ENCODE results near the gene SDK2. TPM values are rescaled to one million over a fixed set of nuclear protein-coding genes. Genes with fewer than 3 reads are reported as not detected.

Gene SDK2
- total RNA-seq, 1 donor = under 0.01 TPM

- H3K27ac ChIP-seq (ENCODE audit: low read depth, low read length) = no peak overlapping the region
- H3K79me2 ChIP-seq (ENCODE audit: insufficient read depth, low read length) = no peaks in the 10 kb centered on the region
- no peaks in the 10 kb centered on the region for H3K9me3 ChIP-seq (ENCODE audit: low read depth, low read length)
- peaks cover 2% of the 10 kb centered on the region for H3K27me3 ChIP-seq (ENCODE audit: insufficient read depth, low read length)
- H3K36me3 ChIP-seq (ENCODE audit: insufficient read depth, low read length) = no peaks in the 10 kb centered on the region
- H3K4me3 ChIP-seq (ENCODE audit: insufficient read depth, low read length) = no peak overlapping the region
- no peak overlapping the region for H2AFZ ChIP-seq (ENCODE audit: low read length)
- no peaks in the 10 kb centered on the region for H3K4me1 ChIP-seq (ENCODE audit: insufficient read depth, low read length)
- TF ChIP-seq CTCF (IDR thresholded peaks at IDR 0.05; ENCODE audit: extremely low read depth, low read depth, low read length) = no peak
- DNase-seq (ENCODE audit: insufficient read length, low spot score, missing footprints) = peak; percentile 82
- H4K20me1 ChIP-seq (ENCODE audit: insufficient read depth, low read length) = no peaks in the 10 kb centered on the region
- no peak overlapping the region for H3K4me2 ChIP-seq (ENCODE audit: insufficient read depth, low read length)
These were observed 295.1 kb downstream of the SDK2 start for GRCh38 chr17:73349138-73349537.

- Histone ChIP-seq H3K9me3 (ENCODE audit: low read depth, low read length) (no peaks in the 10 kb centered on the region), H3K36me3 (ENCODE audit: insufficient read depth, low read length) (no peaks in the 10 kb centered on the region), H3K4me2 (ENCODE audit: insufficient read depth, low read length) (no peak overlapping the region), H4K20me1 (ENCODE audit: insufficient read depth, low read length) (no peaks in the 10 kb centered on the region), H3K27ac (ENCODE audit: low read depth, low read length) (no peak overlapping the region), H3K27me3 (ENCODE audit: insufficient read depth, low read length) (peaks cover 2% of the 10 kb centered on the region), H2AFZ (ENCODE audit: low read length) (no peak overlapping the region), H3K4me1 (ENCODE audit: insufficient read depth, low read length) (no peaks in the 10 kb centered on the region), H3K4me3 (ENCODE audit: insufficient read depth, low read length) (no peak overlapping the region), H3K79me2 (ENCODE audit: insufficient read depth, low read length) (no peaks in the 10 kb centered on the region)
- TF ChIP-seq CTCF (IDR thresholded peaks at IDR 0.05; ENCODE audit: extremely low read depth, low read depth, low read length) = no peak
- peak; percentile 50 for DNase-seq (ENCODE audit: insufficient read length, low spot score, missing footprints)
These were observed 295.5 kb downstream of the SDK2 start for GRCh38 chr17:73348829-73349095.

- H3K4me1 ChIP-seq (ENCODE audit: insufficient read depth, low read length) = peaks cover 4% of the 10 kb centered on the region
- H3K4me2 ChIP-seq (ENCODE audit: insufficient read depth, low read length) = no peak overlapping the region
- H3K36me3 ChIP-seq (ENCODE audit: insufficient read depth, low read length) = no peaks in the 10 kb centered on the region
- H3K4me3 ChIP-seq (ENCODE audit: insufficient read depth, low read length) = no peak overlapping the region
- no peaks in the 10 kb centered on the region for H3K79me2 ChIP-seq (ENCODE audit: insufficient read depth, low read length)
- H3K27me3 ChIP-seq (ENCODE audit: insufficient read depth, low read length) = peaks cover 2% of the 10 kb centered on the region
- no peaks in the 10 kb centered on the region for H4K20me1 ChIP-seq (ENCODE audit: insufficient read depth, low read length)
- DNase-seq (ENCODE audit: insufficient read length, low spot score, missing footprints) = peak; percentile 64
- H3K9me3 ChIP-seq (ENCODE audit: low read depth, low read length) = no peaks in the 10 kb centered on the region
- no peak overlapping the region for H3K27ac ChIP-seq (ENCODE audit: low read depth, low read length)
- H2AFZ ChIP-seq (ENCODE audit: low read length) = peak overlapping the region; percentile 1
- no peak for TF ChIP-seq CTCF (IDR thresholded peaks at IDR 0.05; ENCODE audit: extremely low read depth, low read depth, low read length)
These were observed 296.0 kb downstream of the SDK2 start for GRCh38 chr17:73348018-73348828.

- Histone ChIP-seq H3K9me3 (ENCODE audit: low read depth, low read length) (no peaks in the 10 kb centered on the region), H3K27me3 (ENCODE audit: insufficient read depth, low read length) (peaks cover 2% of the 10 kb centered on the region), H3K4me2 (ENCODE audit: insufficient read depth, low read length) (no peak overlapping the region), H3K79me2 (ENCODE audit: insufficient read depth, low read length) (no peaks in the 10 kb centered on the region), H2AFZ (ENCODE audit: low read length) (peak overlapping the region; percentile 1), H3K4me1 (ENCODE audit: insufficient read depth, low read length) (peaks cover 13% of the 10 kb centered on the region), H3K36me3 (ENCODE audit: insufficient read depth, low read length) (no peaks in the 10 kb centered on the region), H3K27ac (ENCODE audit: low read depth, low read length) (no peak overlapping the region), H3K4me3 (ENCODE audit: insufficient read depth, low read length) (no peak overlapping the region), H4K20me1 (ENCODE audit: insufficient read depth, low read length) (no peaks in the 10 kb centered on the region)
- peak; percentile 84 for DNase-seq (ENCODE audit: insufficient read length, low spot score, missing footprints)
- no peak for TF ChIP-seq CTCF (IDR thresholded peaks at IDR 0.05; ENCODE audit: extremely low read depth, low read depth, low read length)
These were observed 296.9 kb downstream of the SDK2 start for GRCh38 chr17:73347351-73347750.
